ENCODE results near the gene COBL.

Gene COBL

GRCh38 chr7:51187941-51188340, 128.7 kb downstream of the COBL start:
- DNase-seq (ENCODE audit: low read depth) = no peak

- DNase-seq (ENCODE audit: low read depth) = no peak
Measured at GRCh38 chr7:51186531-51186930, 130.1 kb downstream of the COBL start.

GRCh38 chr7:51182636-51183166, 133.9 kb downstream of the COBL start:
- no peak for DNase-seq (ENCODE audit: low read depth)

GRCh38 chr7:51180092-51180491, 136.5 kb downstream of the COBL start:
- no peak for DNase-seq (ENCODE audit: low read depth)

- DNase-seq (ENCODE audit: low read depth) = no peak
Measured at GRCh38 chr7:51175992-51176388, 140.6 kb downstream of the COBL start.

- no peak for DNase-seq (ENCODE audit: low read depth)
Measured at GRCh38 chr7:51175316-51175991, 141.2 kb downstream of the COBL start.

- DNase-seq (ENCODE audit: low read depth) = no peak
Measured at GRCh38 chr7:51165337-51165736, 151.3 kb downstream of the COBL start.

GRCh38 chr7:51162724-51163329, 153.8 kb downstream of the COBL start:
- DNase-seq (ENCODE audit: low read depth) = peak; percentile 78

- DNase-seq (ENCODE audit: low read depth) = no peak
Measured at GRCh38 chr7:51161937-51162336, 154.7 kb downstream of the COBL start.

- peak; percentile 49 for DNase-seq (ENCODE audit: low read depth)
Measured at GRCh38 chr7:51160990-51161615, 155.5 kb downstream of the COBL start.

GRCh38 chr7:51160411-51160810, 156.2 kb downstream of the COBL start:
- no peak for DNase-seq (ENCODE audit: low read depth)

- DNase-seq (ENCODE audit: low read depth) = no peak
Measured at GRCh38 chr7:51158742-51159445, 157.7 kb downstream of the COBL start.

- DNase-seq (ENCODE audit: low read depth) = no peak
Measured at GRCh38 chr7:51158211-51158610, 158.4 kb downstream of the COBL start.

- DNase-seq (ENCODE audit: low read depth) = no peak
Measured at GRCh38 chr7:51154201-51154600, 162.4 kb downstream of the COBL start.

GRCh38 chr7:51152706-51153200, 163.9 kb downstream of the COBL start:
- no peak for DNase-seq (ENCODE audit: low read depth)

GRCh38 chr7:51151455-51151854, 165.2 kb downstream of the COBL start:
- no peak for DNase-seq (ENCODE audit: low read depth)

GRCh38 chr7:51150193-51150592, 166.4 kb downstream of the COBL start:
- DNase-seq (ENCODE audit: low read depth) = no peak

- DNase-seq (ENCODE audit: low read depth) = no peak
Measured at GRCh38 chr7:51148216-51148615, 168.4 kb downstream of the COBL start.

GRCh38 chr7:51146816-51147586, 169.6 kb downstream of the COBL start:
- no peak for DNase-seq (ENCODE audit: low read depth)

GRCh38 chr7:51144178-51144577, 172.4 kb downstream of the COBL start:
- DNase-seq (ENCODE audit: low read depth) = no peak

GRCh38 chr7:51142741-51143385, 173.7 kb downstream of the COBL start:
- no peak for DNase-seq (ENCODE audit: low read depth)

Data from stromal cell of bone marrow (primary cell).